Spinal cord (tissue), 10 donors: ENCODE data around the gene RAB5B. TPM values are rescaled to one million over a fixed set of nuclear protein-coding genes. Genes with fewer than 3 reads are reported as not detected.
"Not testable (repeated sequence)": the region's sequence is repeated elsewhere in the genome, so short reads cannot be mapped to it uniquely, and the experiment has no call there.

Experiments used
- DNase-seq, 6 donors: peaks; one replicate each; pipeline versions ENCODE4 v3.0.0 to v3.0.0-alpha.2; 2013 to 2015; ENCODE audit warnings: low spot score in 6 of 6, low read depth in 4 of 6
- H3K27ac ChIP-seq: one replicate; pipeline ENCODE4 v1.5.1; 2013; ENCODE audit warnings: low read depth, low read length, control low read depth
- H3K27me3 ChIP-seq: one replicate; pipeline ENCODE4 v1.6.1; 2013; ENCODE audit warnings: low read length; ENCODE audit not compliant: control insufficient read depth, insufficient read depth
- H3K36me3 ChIP-seq: one replicate; pipeline ENCODE4 v1.6.1; 2013; ENCODE audit warnings: low read length; ENCODE audit not compliant: control insufficient read depth, insufficient read depth
- H3K4me1 ChIP-seq: one replicate; pipeline ENCODE4 v1.6.1; 2013; ENCODE audit warnings: low read length; ENCODE audit not compliant: control insufficient read depth, insufficient read depth
- H3K4me3 ChIP-seq: one replicate; pipeline ENCODE4 v1.5.1; 2013; ENCODE audit warnings: low read depth, low read length, control low read depth
- H3K9me3 ChIP-seq: one replicate; pipeline ENCODE4 v1.6.1; 2013; ENCODE audit warnings: low read length; ENCODE audit not compliant: control insufficient read depth, insufficient read depth
- WGBS: methylation state at CpG from one replicate; pipeline ENCODE4 v1.1.5; 2013; ENCODE audit warnings: missing lambda C conversion rate; ENCODE audit not compliant: insufficient coverage; 5-methylcytosine and 5-hydroxymethylcytosine counted together
- polyA plus RNA-seq, 2 donors: library from polyadenylated mRNA; unstranded; fragments of 120-200 nt; gene quantifications; one replicate each; pipeline ENCODE4 v1.2.1, GENCODE V29; 2013; ENCODE audit not compliant: insufficient read length in 2 of 2
- total RNA-seq, 2 donors: library from RNA; depleted of rRNA in 1 of 2; stranded (reverse); fragments of 120-200 nt in 1 of 2; fragments of >200 nt in 1 of 2; gene quantifications; one replicate each; pipeline versions ENCODE4 v1.2.3 to v1.2.4, GENCODE V29; 2013 to 2014
- donor health status: healthy.

RAB5B gene
- total and polyA plus RNA-seq, 4 donors: 77.5 to 160 (median 123) TPM

GRCh38 chr12:56042430-56042813 lies 68.5 kb downstream of the RAB5B start:
- not testable (repeated sequence) for H3K9me3 ChIP-seq, DNase-seq, H3K4me1 ChIP-seq, H3K27me3 ChIP-seq
- under 1% methylated on average over 15 of the region's 20 CpGs for WGBS
- Histone ChIP-seq H3K27ac (peak overlapping the region; percentile 96), H3K4me3 (peak overlapping the region; percentile 94), H3K36me3 (peaks cover 19% of the 10 kb centered on the region)

GRCh38 chr12:56042843-56043242 lies 69.0 kb downstream of the RAB5B start:
- H3K36me3 ChIP-seq: peaks cover 17% of the 10 kb centered on the region
- peak overlapping the region; percentile 94 for H3K4me3 ChIP-seq
- H3K9me3 ChIP-seq: no peaks in the 10 kb centered on the region
- DNase-seq: no peak
- peak overlapping the region; percentile 25 for H3K27ac ChIP-seq
- H3K27me3 ChIP-seq: no peaks in the 10 kb centered on the region
- WGBS: 63% methylated on average over 9 of the region's 9 CpGs
- H3K4me1 ChIP-seq: peaks cover 6% of the 10 kb centered on the region

Other genes starting within 250 kb of the RAB5B start
- 100 to 1,000 TPM; 419 to 943 TPM for gene CD63, start 245.1 kb upstream of the RAB5B start, total RNA-seq
- 100 to 1,000 TPM; 485 to 576 TPM for gene CD63, start 245.1 kb upstream of the RAB5B start, polyA plus RNA-seq
- gene GDF11, start 231.0 kb upstream of the RAB5B start, total RNA-seq: 10 to 100 TPM in 1 of 2 donors, 1 to 10 TPM in 1; 9.6 to 10.1 TPM
- gene GDF11, start 231.0 kb upstream of the RAB5B start, polyA plus RNA-seq: 10 to 100 TPM; 32.3 to 36.1 TPM
- gene SARNP, start 156.4 kb upstream of the RAB5B start, total RNA-seq: 10 to 100 TPM; 52.9 to 98.1 TPM
- 10 to 100 TPM; 86.5 to 95.9 TPM for gene SARNP, start 156.4 kb upstream of the RAB5B start, polyA plus RNA-seq
- 10 to 100 TPM; 12.6 to 29.9 TPM for gene ORMDL2, start 156.0 kb upstream of the RAB5B start, total RNA-seq
- 10 to 100 TPM; 23.4 to 25.7 TPM for gene ORMDL2, start 156.0 kb upstream of the RAB5B start, polyA plus RNA-seq
- gene DNAJC14, start 144.5 kb upstream of the RAB5B start, total RNA-seq: 10 to 100 TPM; 27.7 to 40.1 TPM
- 10 to 100 TPM; 24.9 to 25.7 TPM for gene DNAJC14, start 144.5 kb upstream of the RAB5B start, polyA plus RNA-seq
- 1 to 10 TPM in 1 of 2 donors, under 1 TPM in 1; 0.20 to 1.5 TPM for gene MMP19, start 131.1 kb upstream of the RAB5B start, total RNA-seq
- under 1 TPM; 0.54 to 0.74 TPM for gene MMP19, start 131.1 kb upstream of the RAB5B start, polyA plus RNA-seq
- gene PYM1, start 46.2 kb upstream of the RAB5B start, total RNA-seq: 10 to 100 TPM; 17.8 to 31.5 TPM
- 10 to 100 TPM; 33.2 to 36.7 TPM for gene PYM1, start 46.2 kb upstream of the RAB5B start, polyA plus RNA-seq
- 10 to 100 TPM; 19.5 to 33.3 TPM for gene DGKA, start 42.9 kb upstream of the RAB5B start, total RNA-seq
- 10 to 100 TPM; 33.1 to 35.0 TPM for gene DGKA, start 42.9 kb upstream of the RAB5B start, polyA plus RNA-seq
- 1 to 10 TPM in 1 of 2 donors, under 1 TPM in 1; 0.79 to 8.8 TPM for gene PMEL, start 8.0 kb upstream of the RAB5B start, total RNA-seq
- gene PMEL, start 8.0 kb upstream of the RAB5B start, polyA plus RNA-seq: 1 to 10 TPM in 1 of 2 donors, under 1 TPM in 1; 0.70 to 1.5 TPM
- 10 to 100 TPM; 14.5 to 54.4 TPM for gene CDK2, start 7.2 kb upstream of the RAB5B start, total RNA-seq
- gene CDK2, start 7.2 kb upstream of the RAB5B start, polyA plus RNA-seq: 10 to 100 TPM; 25.5 to 32.0 TPM
- gene SUOX, start 23.2 kb downstream of the RAB5B start, total RNA-seq: 10 to 100 TPM; 17.7 to 46.1 TPM
- gene SUOX, start 23.2 kb downstream of the RAB5B start, polyA plus RNA-seq: 10 to 100 TPM; 36.7 to 45.6 TPM
- gene IKZF4, start 47.0 kb downstream of the RAB5B start, total RNA-seq: 1 to 10 TPM; 3.4 to 5.2 TPM
- 10 to 100 TPM; 16.8 to 25.2 TPM for gene IKZF4, start 47.0 kb downstream of the RAB5B start, polyA plus RNA-seq
- gene RPS26, start 67.8 kb downstream of the RAB5B start, total RNA-seq: 100 to 1,000 TPM in 1 of 2 donors, 10 to 100 TPM in 1; 97.6 to 270 TPM
- 100 to 1,000 TPM; 118 to 209 TPM for gene RPS26, start 67.8 kb downstream of the RAB5B start, polyA plus RNA-seq
- 10 to 100 TPM; 41.1 to 73.9 TPM for gene ERBB3, start 106.1 kb downstream of the RAB5B start, total RNA-seq
- gene ERBB3, start 106.1 kb downstream of the RAB5B start, polyA plus RNA-seq: 10 to 100 TPM; 70.1 to 95.1 TPM
- 100 to 1,000 TPM in 1 of 2 donors, 10 to 100 TPM in 1; 63.6 to 106 TPM for gene PA2G4, start 130.5 kb downstream of the RAB5B start, total RNA-seq
- 100 to 1,000 TPM; 123 to 126 TPM for gene PA2G4, start 130.5 kb downstream of the RAB5B start, polyA plus RNA-seq
- gene RPL41, start 142.6 kb downstream of the RAB5B start, total RNA-seq: 1,000 to 10,000 TPM in 1 of 2 donors, 100 to 1,000 TPM in 1; 970 to 5,681 TPM
- 1,000 to 10,000 TPM; 2,766 to 3,172 TPM for gene RPL41, start 142.6 kb downstream of the RAB5B start, polyA plus RNA-seq
- 1 to 10 TPM; 5.2 to 7.1 TPM for gene ZC3H10, start 144.2 kb downstream of the RAB5B start, total RNA-seq
- 1 to 10 TPM; 4.1 to 6.0 TPM for gene ZC3H10, start 144.2 kb downstream of the RAB5B start, polyA plus RNA-seq
- 10 to 100 TPM; 72.6 to 76.6 TPM for gene ESYT1, start 154.2 kb downstream of the RAB5B start, total RNA-seq
- 10 to 100 TPM; 42.6 to 49.7 TPM for gene ESYT1, start 154.2 kb downstream of the RAB5B start, polyA plus RNA-seq
- 100 to 1,000 TPM in 1 of 2 donors, 10 to 100 TPM in 1; 69.4 to 199 TPM for gene MYL6B, start 178.5 kb downstream of the RAB5B start, total RNA-seq
- gene MYL6B, start 178.5 kb downstream of the RAB5B start, polyA plus RNA-seq: 100 to 1,000 TPM; 276 to 287 TPM
- gene MYL6, start 184.3 kb downstream of the RAB5B start, total RNA-seq: 1,000 to 10,000 TPM in 1 of 2 donors, 100 to 1,000 TPM in 1; 887 to 2,396 TPM
- gene MYL6, start 184.3 kb downstream of the RAB5B start, polyA plus RNA-seq: 1,000 to 10,000 TPM; 1,367 to 1,524 TPM
- gene SMARCC2, start 215.4 kb downstream of the RAB5B start, total RNA-seq: 100 to 1,000 TPM in 1 of 2 donors, 10 to 100 TPM in 1; 66.2 to 104 TPM
- gene SMARCC2, start 215.4 kb downstream of the RAB5B start, polyA plus RNA-seq: 100 to 1,000 TPM; 141 to 143 TPM
- 10 to 100 TPM; 58.0 to 75.1 TPM for gene RNF41, start 247.8 kb downstream of the RAB5B start, total RNA-seq
- gene RNF41, start 247.8 kb downstream of the RAB5B start, polyA plus RNA-seq: 10 to 100 TPM; 51.5 to 56.7 TPM